DMS79 (cell line): ENCODE data around the gene PRR9.
"Not testable (repeated sequence)": the region's sequence is repeated elsewhere in the genome, so short reads cannot be mapped to it uniquely, and the experiment has no call there.

Experiments used
- DNase-seq: peaks from one replicate; lab custom pipeline; 2025; lab: John Stamatoyannopoulos, UW

Gene PRR9

GRCh38 chr1:153229076-153229829 lies 11.9 kb downstream of the PRR9 start:
- not testable (repeated sequence) for DNase-seq

- DNase-seq: no peak
Measured at GRCh38 chr1:153231363-153231762, 14.0 kb downstream of the PRR9 start.

- no peak for DNase-seq
Measured at GRCh38 chr1:153231785-153232184, 14.4 kb downstream of the PRR9 start.

GRCh38 chr1:153232553-153232952 lies 15.2 kb downstream of the PRR9 start:
- DNase-seq: no peak

- DNase-seq: no peak
Measured at GRCh38 chr1:153233448-153233847, 16.1 kb downstream of the PRR9 start.

- DNase-seq: no peak
Measured at GRCh38 chr1:153238527-153238926, 21.1 kb downstream of the PRR9 start.

- no peak for DNase-seq
Measured at GRCh38 chr1:153242160-153242559, 24.8 kb downstream of the PRR9 start.

GRCh38 chr1:153245466-153245865 lies 28.1 kb downstream of the PRR9 start:
- no peak for DNase-seq

GRCh38 chr1:153246018-153246417 lies 28.6 kb downstream of the PRR9 start:
- DNase-seq: no peak

GRCh38 chr1:153246825-153247224 lies 29.4 kb downstream of the PRR9 start:
- no peak for DNase-seq

- DNase-seq: no peak
Measured at GRCh38 chr1:153248176-153248879, 30.9 kb downstream of the PRR9 start.

- DNase-seq: no peak
Measured at GRCh38 chr1:153250166-153250565, 32.8 kb downstream of the PRR9 start.

GRCh38 chr1:153251087-153251486 lies 33.7 kb downstream of the PRR9 start:
- no peak for DNase-seq

GRCh38 chr1:153251562-153251961 lies 34.2 kb downstream of the PRR9 start:
- DNase-seq: no peak

- DNase-seq: no peak
Measured at GRCh38 chr1:153251988-153252387, 34.6 kb downstream of the PRR9 start.

- no peak for DNase-seq
Measured at GRCh38 chr1:153253076-153253475, 35.7 kb downstream of the PRR9 start.

- no peak for DNase-seq
Measured at GRCh38 chr1:153253693-153254092, 36.3 kb downstream of the PRR9 start.

GRCh38 chr1:153259387-153259786 lies 42.0 kb downstream of the PRR9 start, which contains the start of gene LORICRIN:
Gene LORICRIN, plus strand, starts transcription at chr1:153259687. Its CDS starts 1,263 bp downstream, at chr1:153260950.
- no peak for DNase-seq

- DNase-seq: no peak
Measured at GRCh38 chr1:153260585-153261280, 43.3 kb downstream of the PRR9 start.

- no peak for DNase-seq
Measured at GRCh38 chr1:153261281-153262069, 44.1 kb downstream of the PRR9 start.

GRCh38 chr1:153262070-153262366 lies 44.6 kb downstream of the PRR9 start:
- no peak for DNase-seq

- DNase-seq: no peak
Measured at GRCh38 chr1:153262462-153263157, 45.2 kb downstream of the PRR9 start.
